ENCODE results near the gene NR5A2.

NR5A2 gene

GRCh38 chr1:200226268-200226968 lies 198.9 kb downstream of the NR5A2 start:
- H3K79me2 ChIP-seq (ENCODE audit: insufficient read depth, low read length), result no peaks in the 10 kb centered on the region
- H3K27me3 ChIP-seq (ENCODE audit: insufficient read depth, low read length, poor library complexity, severe bottlenecking), result peaks cover 3% of the 10 kb centered on the region
- no peak overlapping the region for H2AFZ ChIP-seq (ENCODE audit: low read length)
- H3F3A ChIP-seq (ENCODE audit: low read depth), result no peaks in the 10 kb centered on the region
- H3K9ac ChIP-seq (ENCODE audit: low read depth, low read length, poor library complexity, severe bottlenecking), result no peak overlapping the region
- no peaks in the 10 kb centered on the region for H3K9me2 ChIP-seq (replicated peaks; ENCODE audit: low read depth, low read length)
- no peaks in the 10 kb centered on the region for H4K20me1 ChIP-seq (ENCODE audit: insufficient read depth, low read length, poor library complexity, severe bottlenecking)
- H3K4me3 ChIP-seq (ENCODE audit: low read length, poor library complexity, severe bottlenecking), result peak overlapping the region; percentile 40
- peak overlapping the region; percentile 59 for H3K4me2 ChIP-seq (ENCODE audit: low read depth, low read length, poor library complexity, severe bottlenecking)
- H3K9me3 ChIP-seq (ENCODE audit: insufficient read depth, low read depth, low read length), result no peaks in the 10 kb centered on the region
- TF ChIP-seq EZH2phosphoT487 (IDR thresholded peaks at IDR 0.05; ENCODE audit: borderline replicate concordance), result no peak
- peaks cover 11% of the 10 kb centered on the region for H3K4me1 ChIP-seq (ENCODE audit: insufficient read depth, low read length, poor library complexity, severe bottlenecking)
- H3K36me3 ChIP-seq (ENCODE audit: insufficient read depth, low read length), result no peaks in the 10 kb centered on the region

DNA sequence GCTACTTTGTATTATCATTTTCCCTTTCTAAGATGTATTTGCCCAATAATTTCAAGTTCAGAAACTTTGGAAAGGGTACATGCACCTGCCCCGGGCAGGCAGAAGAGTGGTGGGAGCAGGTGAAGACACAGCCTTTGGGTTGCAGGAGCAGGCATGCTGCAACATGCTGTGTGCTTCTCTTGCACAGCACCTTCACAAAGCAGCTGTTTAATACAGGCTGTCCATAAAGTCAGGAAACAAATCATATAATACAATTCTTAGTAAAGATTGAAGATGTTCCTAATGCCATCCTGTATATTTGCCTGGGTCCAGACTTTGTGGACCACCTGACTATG lies 199.4 kb downstream of the NR5A2 start:
- peak overlapping the region; percentile 40 for H3K4me3 ChIP-seq (ENCODE audit: low read length, poor library complexity, severe bottlenecking)
- peaks cover 3% of the 10 kb centered on the region for H3K27me3 ChIP-seq (ENCODE audit: insufficient read depth, low read length, poor library complexity, severe bottlenecking)
- H3K9ac ChIP-seq (ENCODE audit: low read depth, low read length, poor library complexity, severe bottlenecking), result no peak overlapping the region
- TF ChIP-seq CTCF (conservative IDR thresholded peaks at IDR 0.05; ENCODE audit: low read length) (no peak), EZH2phosphoT487 (IDR thresholded peaks at IDR 0.05; ENCODE audit: borderline replicate concordance) (no peak)
- no peaks in the 10 kb centered on the region for H3F3A ChIP-seq (ENCODE audit: low read depth)
- no peaks in the 10 kb centered on the region for H3K79me2 ChIP-seq (ENCODE audit: insufficient read depth, low read length)
- no peaks in the 10 kb centered on the region for H4K20me1 ChIP-seq (ENCODE audit: insufficient read depth, low read length, poor library complexity, severe bottlenecking)
- H3K36me3 ChIP-seq (ENCODE audit: insufficient read depth, low read length), result no peaks in the 10 kb centered on the region
- no peak overlapping the region for H2AFZ ChIP-seq (ENCODE audit: low read length)
- H3K4me2 ChIP-seq (ENCODE audit: low read depth, low read length, poor library complexity, severe bottlenecking), result peak overlapping the region; percentile 59
- no peaks in the 10 kb centered on the region for H3K9me3 ChIP-seq (ENCODE audit: insufficient read depth, low read depth, low read length)
- peaks cover 11% of the 10 kb centered on the region for H3K4me1 ChIP-seq (ENCODE audit: insufficient read depth, low read length, poor library complexity, severe bottlenecking)
- no peaks in the 10 kb centered on the region for H3K9me2 ChIP-seq (replicated peaks; ENCODE audit: low read depth, low read length)
